Measurements from ENCODE around the gene SIAH1.

The SIAH1 gene

GRCh38 chr16:48392407-48392806, 7.2 kb upstream of the SIAH1 start (continued):
- TF ChIP-seq TSHZ1 (tag by site-specific recombination; IDR thresholded peaks at IDR 0.05; ENCODE audit: borderline replicate concordance) = no peak
- TF ChIP-seq ZNF596 (tag by site-specific recombination; IDR thresholded peaks at IDR 0.05) = no peak
- TF ChIP-seq ZNF248 (tag by site-specific recombination; IDR thresholded peaks at IDR 0.05) = no peak
- no peak for TF ChIP-seq ZEB2 (tag by site-specific recombination; IDR thresholded peaks at IDR 0.05)
- no peak for TF ChIP-seq EGR2 (tag by site-specific recombination; IDR thresholded peaks at IDR 0.05; ENCODE audit: low read depth)
- no peak for TF ChIP-seq ZNF19 (tag by site-specific recombination; IDR thresholded peaks at IDR 0.05; ENCODE audit: low read depth)

GRCh38 chr16:48386559-48387312, 1.5 kb upstream of the SIAH1 start:
- ChIA-PET CTCF (interaction anchor here (0.7 to 0.8 kb wide), 2 partner anchors 20 to 244 kb away, joined by 4 read pairs; no protein-coding TSS in a partner anchor), POLR2A (no interaction called here)

GRCh38 chr16:48384520-48385252, 527 bp downstream of the SIAH1 start:
- Histone ChIP-seq H3K27ac (ENCODE audit: extremely low read depth, low read depth, low read length) (peak overlapping the region; percentile 98), H3K4me1 (ENCODE audit: control insufficient read depth, insufficient read depth, low read length) (peaks cover 5% of the 10 kb centered on the region; the same call in 1 of the 2 replicates), H3K36me3 (ENCODE audit: control insufficient read depth in 2 of 2, insufficient read depth in 1 of 2, low read length in 2 of 2) (no peaks in the 10 kb centered on the region; a peak in 1 of 3 replicates), H3K9me3 (ENCODE audit: control insufficient read depth, insufficient read depth, low read depth, low read length) (no peaks in the 10 kb centered on the region), H3K4me3 (ENCODE audit: low read depth, low read length) (peak overlapping the region; percentile 84)
- ChIA-PET CTCF (interaction anchor here (1.0 to 1.2 kb wide), 2 partner anchors 238 to 245 kb away, joined by 3 to 5 read pairs; no protein-coding TSS in a partner anchor), POLR2A (interaction anchor here (0.7 to 3.6 kb wide), 3 partner anchors 15 to 238 kb away, joined by 3 to 31 read pairs (median 3); no protein-coding TSS in a partner anchor)
- peak; percentile 31; the same call in 1 of the 2 replicates for TF ChIP-seq ZNF561 (tag by site-specific recombination; IDR thresholded peaks at IDR 0.05; ENCODE audit: borderline replicate concordance)
- TF ChIP-seq ZBTB1 (tag by site-specific recombination; IDR thresholded peaks at IDR 0.05) = no peak
- peak; percentile 28 for TF ChIP-seq ZBTB26 (tag by site-specific recombination; optimal IDR thresholded peaks at IDR 0.05)
- no peak for TF ChIP-seq ZNF157 (tag by site-specific recombination; IDR thresholded peaks at IDR 0.05)
- no peak for TF ChIP-seq ZNF302 (tag by site-specific recombination; IDR thresholded peaks at IDR 0.05; ENCODE audit: low read depth)
- TF ChIP-seq ZBTB10 (tag by site-specific recombination; IDR thresholded peaks at IDR 0.05) = no peak
- no peak for TF ChIP-seq SP7 (tag by site-specific recombination; IDR thresholded peaks at IDR 0.05)
- TF ChIP-seq ZFP41 (tag by site-specific recombination; IDR thresholded peaks at IDR 0.05; ENCODE audit: borderline replicate concordance) = no peak
- 0 out of 2 replicates have a peak, but pooled peaks have one; percentile 9 for TF ChIP-seq ZSCAN30 (tag by site-specific recombination; IDR thresholded peaks at IDR 0.05)
- TF ChIP-seq ZBTB8A (tag by site-specific recombination; IDR thresholded peaks at IDR 0.05) = peak; percentile 56; the same call in 1 of the 2 replicates
- TF ChIP-seq CTCF (tag by site-specific recombination; IDR thresholded peaks at IDR 0.05) = no peak
- TF ChIP-seq ZNF335 (tag by site-specific recombination; conservative IDR thresholded peaks at IDR 0.05) = peak; percentile 56; the same call in 1 of the 2 replicates
- no peak for TF ChIP-seq ZNF701 (tag by site-specific recombination; IDR thresholded peaks at IDR 0.05)
- TF ChIP-seq ZNF623 (tag by site-specific recombination; IDR thresholded peaks at IDR 0.05) = no peak
- no peak for TF ChIP-seq ZNF792 (tag by site-specific recombination; IDR thresholded peaks at IDR 0.05)

More at GRCh38 chr16:48386559-48387312, 1.5 kb upstream of the SIAH1 start:
- TF ChIP-seq ZXDB (tag by site-specific recombination; IDR thresholded peaks at IDR 0.05) (no peak), ZNF585B (tag by site-specific recombination; IDR thresholded peaks at IDR 0.05) (peak; percentile 42)
- H3K9me3 ChIP-seq (ENCODE audit: control insufficient read depth, insufficient read depth, low read depth, low read length) = no peaks in the 10 kb centered on the region
- H3K4me1 ChIP-seq (ENCODE audit: control insufficient read depth, insufficient read depth, low read length) = peaks cover 5% of the 10 kb centered on the region; the same call in 1 of the 2 replicates
- H3K36me3 ChIP-seq (ENCODE audit: control insufficient read depth in 2 of 2, insufficient read depth in 1 of 2, low read length in 2 of 2) = no peaks in the 10 kb centered on the region; a peak in 1 of 3 replicates
- no peak overlapping the region for H3K27ac ChIP-seq (ENCODE audit: extremely low read depth, low read depth, low read length)
- H3K4me3 ChIP-seq (ENCODE audit: low read depth, low read length) = no peak overlapping the region
